HG02870 (cell line): ENCODE results near the gene GAPDHS.

ENCODE experiments used
- ATAC-seq: cut with Tn5 transposase; IDR thresholded peaks from one replicate; pipeline ENCODE4 v1.9.1; 2021; ENCODE audit warnings: mild to moderate bottlenecking, moderate library complexity; ENCODE audit not compliant: unreplicated experiment

The GAPDHS gene

DNA sequence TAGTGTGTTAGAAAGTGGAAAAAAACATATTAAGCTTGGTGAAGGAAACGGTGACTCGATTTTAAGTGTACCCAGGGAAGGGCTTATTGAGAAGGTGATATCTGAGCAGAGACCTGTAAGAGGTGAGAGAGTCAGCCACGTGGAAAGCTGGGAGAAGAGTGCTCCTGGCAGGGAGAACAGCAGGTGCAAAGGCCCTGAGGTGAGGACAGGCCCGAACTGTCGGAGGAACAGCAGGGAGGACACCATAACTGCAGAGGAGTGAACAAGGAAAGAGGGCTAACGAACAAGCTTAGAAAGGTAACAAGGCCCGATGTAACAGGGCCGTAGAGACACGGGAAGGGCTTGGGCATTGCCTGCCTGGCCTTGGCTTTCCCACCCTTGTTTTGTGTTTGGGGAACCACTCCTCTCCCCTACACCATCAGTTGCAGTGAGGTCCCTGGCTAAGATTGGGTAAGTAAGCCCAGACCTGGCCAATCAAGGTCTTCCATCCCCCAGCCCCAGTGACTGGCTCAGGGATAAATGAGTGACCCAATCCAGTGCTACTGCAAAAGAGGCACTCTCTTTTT lies 22.9 kb downstream of the GAPDHS start:
- no peak for ATAC-seq

DNA sequence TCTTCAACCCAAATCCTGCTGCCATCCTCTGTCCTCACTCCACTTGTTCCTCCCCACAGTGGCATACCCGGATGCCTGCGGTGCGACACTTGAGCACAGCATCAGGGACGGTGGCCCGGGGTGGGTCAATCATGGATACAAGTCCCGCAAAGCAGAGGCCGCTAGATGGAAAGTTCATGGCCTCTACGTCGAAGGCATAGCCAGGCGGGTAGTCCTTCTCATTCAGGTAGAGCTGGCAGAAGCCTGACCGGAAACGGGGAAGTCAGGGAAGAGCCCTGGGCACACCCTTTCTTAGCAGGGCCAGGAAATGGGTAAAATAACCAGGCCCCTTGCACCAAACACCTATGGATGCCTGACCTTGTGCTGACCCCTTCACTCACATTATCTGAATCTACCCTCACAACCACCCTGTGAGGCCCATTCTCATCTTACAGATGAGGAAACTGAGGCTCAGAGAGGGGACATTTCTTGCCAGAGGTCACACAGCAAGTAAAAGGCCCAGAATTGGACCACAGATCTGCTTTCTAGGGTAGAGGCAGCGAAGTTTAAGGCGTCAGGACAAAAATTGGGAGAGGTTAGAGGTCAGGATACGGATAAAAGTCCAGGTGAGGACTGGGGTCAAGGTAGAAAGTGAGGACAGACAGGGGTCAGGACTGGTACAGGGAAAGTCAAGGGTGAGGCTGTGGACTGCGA lies 23.7 kb downstream of the GAPDHS start:
- ATAC-seq = no peak

DNA sequence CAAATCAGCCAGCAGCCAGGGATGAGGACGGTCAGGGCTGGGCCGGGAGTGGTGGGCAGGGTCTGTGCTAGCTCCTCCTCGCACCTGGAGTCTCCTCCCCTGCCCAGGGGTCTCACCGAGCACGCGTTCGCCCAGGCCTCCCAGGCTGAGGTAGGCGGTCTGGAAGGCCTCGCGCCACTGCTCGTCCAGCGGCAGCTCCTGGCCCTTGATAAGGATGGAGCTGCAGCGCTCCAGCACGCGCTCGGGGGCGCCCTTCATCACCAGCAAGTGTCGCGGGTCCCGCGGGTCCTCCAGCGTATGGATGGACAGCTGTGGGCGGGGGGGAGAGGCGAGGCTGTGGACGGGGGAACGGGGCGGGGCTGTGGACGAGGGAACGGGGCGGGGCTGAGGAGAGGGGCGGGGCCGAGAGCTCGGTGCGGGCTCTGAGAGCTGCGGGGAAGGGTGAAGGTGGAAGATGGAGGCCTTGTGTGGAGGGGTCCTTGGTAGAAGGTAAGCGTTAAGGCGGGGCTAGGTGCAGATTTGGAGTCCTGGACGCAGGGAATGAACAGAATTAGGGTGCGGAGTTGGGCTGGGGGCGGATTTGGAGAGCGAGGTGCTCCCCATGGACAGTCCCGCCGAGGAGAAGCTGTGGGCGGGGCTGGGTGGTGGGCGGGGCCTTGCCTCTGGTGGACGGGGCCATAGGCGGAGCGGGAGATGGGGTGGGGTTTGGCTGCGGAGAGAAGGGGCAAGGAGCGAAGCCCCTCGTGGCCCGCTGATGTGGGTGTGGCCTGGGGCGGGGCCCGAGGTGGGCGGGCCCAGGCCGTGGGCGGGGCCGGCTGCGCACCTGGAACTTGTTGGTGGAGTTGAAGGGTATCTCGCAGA lies 24.5 kb downstream of the GAPDHS start:
- no peak for ATAC-seq

DNA sequence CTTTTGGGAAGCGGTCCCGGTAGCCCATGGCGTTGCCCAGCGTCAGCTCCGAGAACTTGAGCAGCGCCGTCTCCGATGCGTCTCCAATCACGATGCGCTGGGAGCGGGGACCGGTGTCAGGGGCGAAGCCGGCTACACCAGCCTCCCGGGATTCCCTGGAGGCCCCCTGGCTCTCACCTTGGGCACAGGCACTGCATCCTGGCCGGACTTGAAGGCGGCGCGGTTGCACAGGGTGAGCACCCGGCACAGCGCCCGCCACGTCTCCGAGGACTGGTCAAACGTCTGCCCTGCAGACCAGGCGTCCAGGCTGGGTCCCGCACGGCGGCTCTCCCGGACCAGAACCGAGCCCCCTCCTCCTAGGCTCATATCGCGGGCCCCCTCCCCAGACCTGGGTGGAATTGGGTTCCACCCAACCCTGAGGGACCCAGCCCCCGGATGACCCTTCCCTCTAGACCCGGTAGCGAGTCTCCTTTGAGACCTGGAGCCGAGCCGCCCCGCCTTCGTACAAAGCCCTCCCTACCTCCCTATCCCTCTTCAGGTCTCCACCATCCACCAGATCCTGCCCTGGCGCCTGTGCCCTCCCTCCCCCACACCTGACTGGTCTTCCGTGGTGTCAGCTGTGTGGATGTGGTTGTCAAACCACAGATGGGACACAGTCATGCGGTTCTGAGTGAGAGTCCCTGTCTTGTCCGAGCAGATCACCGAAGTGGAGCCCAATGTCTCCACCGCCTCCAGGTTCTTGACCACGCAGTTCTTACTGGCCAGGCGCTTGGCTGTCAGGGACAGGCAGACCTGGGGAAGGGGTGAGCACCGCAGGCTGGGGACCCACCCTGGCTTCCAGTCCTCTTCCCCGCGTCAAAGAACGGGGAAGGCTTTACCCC lies 25.4 kb downstream of the GAPDHS start:
- no peak for ATAC-seq

DNA sequence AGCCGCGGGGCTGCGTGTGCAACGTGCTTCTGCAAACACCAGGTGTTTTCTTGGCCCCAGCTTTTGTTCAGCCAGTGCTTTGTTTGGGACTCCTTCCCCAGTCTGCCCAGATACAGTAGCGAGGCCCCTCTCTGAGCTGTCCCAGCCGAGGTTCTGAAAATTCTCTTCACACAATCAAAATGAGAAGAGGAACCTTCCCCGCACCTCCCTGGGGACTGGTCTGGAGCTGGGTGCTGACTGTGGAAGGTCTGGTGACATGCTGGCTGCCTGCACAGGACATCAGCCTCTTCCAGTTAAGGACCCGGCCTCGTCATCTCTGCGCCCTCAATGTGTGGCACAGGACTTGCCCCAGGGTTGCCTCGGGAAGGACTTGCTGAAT lies 26.0 kb downstream of the GAPDHS start:
- no peak for ATAC-seq

DNA sequence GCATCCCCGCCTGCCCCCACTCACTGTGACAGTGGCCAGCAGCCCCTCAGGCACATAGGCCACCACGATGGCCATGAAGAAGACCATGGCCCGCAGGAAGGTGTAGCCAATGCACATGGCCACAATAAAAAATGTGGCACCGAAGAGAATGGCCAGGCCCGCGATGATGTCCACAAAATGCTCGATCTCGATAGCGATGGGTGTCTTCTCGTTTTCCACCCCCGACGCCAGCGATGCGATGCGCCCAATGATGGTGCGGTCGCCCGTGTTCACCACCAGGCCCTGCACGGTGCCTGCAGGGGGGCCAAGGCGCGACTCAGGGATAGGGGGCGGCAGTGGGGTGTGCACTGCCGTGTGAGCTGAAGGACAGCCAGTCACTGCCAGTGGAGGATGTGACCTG lies 26.5 kb downstream of the GAPDHS start:
- ATAC-seq = no peak

DNA sequence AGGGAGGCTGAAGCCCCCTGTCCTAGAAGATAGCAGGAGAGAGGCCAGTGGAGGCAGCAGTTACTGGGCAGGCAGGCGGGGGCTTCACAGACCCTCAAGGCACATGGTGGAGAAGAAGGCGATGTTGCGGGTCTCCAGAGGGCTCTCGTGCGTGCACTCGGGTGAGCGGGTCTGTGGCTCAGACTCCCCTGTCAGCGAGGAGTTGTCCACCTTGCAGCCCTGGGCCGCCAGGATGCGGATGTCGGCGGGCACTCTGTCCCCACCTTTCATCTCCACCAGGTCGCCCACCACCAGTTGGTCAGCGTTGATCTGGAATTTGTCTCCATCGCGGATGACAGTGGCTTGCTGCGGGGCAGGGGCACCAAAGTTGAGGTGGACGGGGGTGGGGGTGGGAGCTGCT lies 27.0 kb downstream of the GAPDHS start:
- no peak for ATAC-seq

DNA sequence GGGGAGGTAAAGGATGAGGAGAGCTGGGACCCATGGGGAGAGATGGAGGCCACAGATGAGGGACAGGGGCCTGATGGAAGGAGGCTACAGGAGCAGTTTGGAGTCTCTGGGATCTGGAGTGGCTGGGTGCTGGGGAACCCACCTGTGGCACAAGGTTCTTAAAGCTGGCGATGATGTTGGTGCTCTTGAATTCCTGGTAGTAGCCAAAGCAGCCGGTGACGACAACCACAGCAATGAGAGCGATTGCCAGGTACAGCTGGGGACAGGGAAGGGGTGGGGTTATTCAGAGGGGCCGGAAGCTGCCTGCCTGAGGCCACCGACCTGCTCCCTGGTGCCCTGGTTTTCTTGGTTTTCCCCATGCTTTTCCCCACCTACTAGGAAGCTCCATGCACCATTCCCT lies 27.4 kb downstream of the GAPDHS start:
- no peak for ATAC-seq

DNA sequence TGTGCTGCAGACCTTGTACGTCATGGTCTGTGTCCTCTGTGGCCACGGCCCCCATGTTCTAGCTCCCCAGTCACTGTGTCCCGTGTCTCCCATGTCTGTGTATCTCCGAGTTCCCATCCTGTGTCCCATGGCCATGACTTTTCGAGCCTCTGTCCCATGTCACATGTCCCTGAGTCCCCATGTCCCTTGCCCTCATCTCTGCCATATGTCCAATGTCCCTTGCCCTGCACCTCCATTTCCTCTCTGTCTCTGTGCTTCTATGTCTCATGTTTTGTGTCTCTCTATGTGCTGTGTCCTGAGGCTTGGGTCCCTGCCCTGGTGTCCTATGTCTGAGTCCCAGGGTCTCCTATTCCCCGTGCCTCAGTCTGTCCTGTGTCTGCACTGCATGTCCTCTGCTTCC lies 28.2 kb downstream of the GAPDHS start:
- no peak for ATAC-seq

DNA sequence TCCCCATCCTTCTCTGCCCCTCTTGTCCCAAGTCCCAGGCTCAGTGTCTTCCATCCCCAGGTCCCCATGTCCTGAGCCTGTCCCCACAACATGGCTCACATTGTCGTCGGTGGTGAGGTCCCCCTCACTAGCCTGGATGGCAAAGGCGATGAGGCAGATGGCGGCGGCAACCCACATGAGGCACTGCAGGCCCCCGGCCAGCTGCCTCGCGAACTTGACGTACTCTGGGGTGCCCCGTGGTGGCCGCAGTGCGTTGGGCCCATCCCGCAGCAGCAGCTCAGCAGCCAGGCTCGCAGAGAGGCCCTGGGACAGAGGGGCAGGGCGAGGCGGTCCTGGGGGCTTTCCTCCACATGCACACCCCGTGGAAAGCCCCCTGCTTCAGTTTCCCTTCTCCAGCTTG lies 29.1 kb downstream of the GAPDHS start:
- ATAC-seq = no peak

DNA sequence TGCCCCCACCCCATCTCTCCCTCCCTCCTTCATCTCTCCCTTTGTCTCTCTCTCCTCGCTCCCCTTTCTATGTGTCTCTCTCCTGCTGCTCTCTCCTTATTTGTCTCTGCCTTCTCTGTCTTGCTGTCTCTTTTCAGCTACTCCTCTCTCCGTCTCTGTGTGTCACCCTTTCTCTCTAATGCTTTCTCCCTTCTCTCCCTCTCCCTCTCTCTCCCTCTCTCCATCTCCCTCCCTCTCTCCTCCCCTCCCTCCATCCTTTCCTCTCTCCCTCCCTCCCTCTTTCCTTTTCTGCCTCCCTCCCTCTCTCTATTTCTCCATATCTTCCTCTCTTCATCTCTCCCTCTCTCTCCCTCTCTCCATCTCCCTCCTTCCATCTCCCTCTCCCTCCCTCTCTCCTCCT lies 29.5 kb downstream of the GAPDHS start:
- ATAC-seq = no peak

DNA sequence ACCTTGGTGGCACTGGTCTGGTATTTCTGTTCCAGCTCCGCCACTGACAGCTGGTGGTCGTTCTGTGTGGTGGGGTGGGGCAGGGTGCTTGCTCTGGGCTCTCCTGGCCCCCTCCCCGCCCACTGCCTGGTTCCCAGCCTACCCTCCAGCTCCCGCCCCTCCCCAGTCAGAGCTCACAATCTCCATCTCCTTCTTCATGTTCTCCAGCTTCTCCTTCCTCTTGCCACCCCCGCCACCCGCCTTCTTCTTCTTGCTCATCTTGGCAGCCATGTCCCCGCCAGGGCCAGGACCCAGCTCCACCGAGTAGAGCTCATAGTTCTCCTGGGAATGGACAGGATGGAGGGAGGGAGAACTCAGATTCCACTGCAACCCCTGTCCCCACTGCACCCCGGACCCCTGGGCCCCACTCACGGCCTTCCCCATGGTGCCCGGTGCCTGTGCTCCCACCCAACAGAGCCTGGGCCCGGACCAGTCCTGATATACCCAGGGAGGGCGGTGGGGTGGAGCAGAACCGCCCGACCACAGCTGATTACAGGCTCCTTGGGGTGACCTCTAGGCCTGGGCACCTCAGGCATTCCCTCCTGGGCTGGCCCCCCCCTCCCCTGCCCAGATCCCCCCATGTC lies 30.1 kb downstream of the GAPDHS start, which contains the start of gene ATP4A:
TSS of gene ATP4A (minus strand) at position 452 of the 623 bp plus-strand sequence. CDS start at position 423, 29 bp downstream.
- ATAC-seq = no peak

DNA sequence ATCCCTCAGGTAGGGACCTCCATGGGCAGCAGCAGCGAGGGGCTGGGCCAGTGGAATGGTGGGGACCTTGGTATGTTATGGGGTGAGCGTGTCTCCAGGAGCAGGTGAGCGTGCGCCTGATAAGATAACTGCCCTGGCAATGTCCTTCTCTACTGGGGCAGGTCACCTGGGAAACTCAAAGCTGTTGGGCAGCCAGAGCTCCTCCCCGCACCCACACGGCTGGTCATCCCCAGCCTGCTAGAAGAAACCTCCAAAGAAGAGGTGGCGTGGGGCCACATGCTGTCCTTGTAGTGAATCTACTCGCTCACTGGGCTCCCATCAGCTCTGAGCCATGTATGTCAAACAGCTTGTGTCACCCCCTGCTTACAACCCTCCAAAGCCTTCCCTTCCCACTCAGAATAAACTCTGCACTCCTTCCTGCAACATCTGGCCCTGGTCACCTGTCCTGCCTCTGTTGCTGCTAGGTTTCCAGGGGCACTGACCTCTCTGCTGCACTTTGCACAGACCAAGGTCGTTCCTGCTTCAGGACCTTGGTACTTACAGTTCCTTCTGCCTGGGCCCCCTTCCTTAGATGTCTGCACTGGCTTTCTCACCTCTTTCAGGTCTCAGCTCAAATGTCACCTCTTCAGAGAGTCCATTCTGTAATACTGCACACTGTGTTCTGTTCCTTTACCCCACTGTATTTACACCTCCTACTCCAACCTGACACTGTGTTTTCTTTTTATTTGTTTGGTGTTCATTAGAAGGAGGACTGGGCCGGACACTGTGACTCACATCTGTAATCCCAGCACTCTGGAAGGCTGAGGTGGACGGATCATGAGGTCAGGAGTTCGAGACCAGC lies 32.0 kb downstream of the GAPDHS start:
- ATAC-seq = no peak

DNA sequence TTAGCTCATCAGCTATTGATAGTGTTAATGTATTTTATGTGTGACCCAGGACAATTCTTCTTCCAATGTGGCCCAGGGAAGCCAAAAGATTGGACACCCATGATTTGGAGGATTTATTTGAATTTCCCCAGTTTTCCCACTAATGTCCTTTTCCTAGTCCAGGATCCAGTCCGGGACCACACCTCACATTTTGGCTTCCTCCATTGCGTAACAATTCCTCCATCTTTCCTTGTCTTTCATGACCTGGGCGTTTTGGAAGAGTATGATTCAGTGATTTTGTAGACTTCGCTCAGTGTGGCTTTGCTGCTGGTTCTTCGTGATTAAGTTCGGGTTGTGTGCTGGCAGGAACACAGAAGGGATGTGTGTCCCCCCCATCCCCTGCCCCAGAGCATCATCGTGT lies 33.5 kb downstream of the GAPDHS start:
- no peak for ATAC-seq

DNA sequence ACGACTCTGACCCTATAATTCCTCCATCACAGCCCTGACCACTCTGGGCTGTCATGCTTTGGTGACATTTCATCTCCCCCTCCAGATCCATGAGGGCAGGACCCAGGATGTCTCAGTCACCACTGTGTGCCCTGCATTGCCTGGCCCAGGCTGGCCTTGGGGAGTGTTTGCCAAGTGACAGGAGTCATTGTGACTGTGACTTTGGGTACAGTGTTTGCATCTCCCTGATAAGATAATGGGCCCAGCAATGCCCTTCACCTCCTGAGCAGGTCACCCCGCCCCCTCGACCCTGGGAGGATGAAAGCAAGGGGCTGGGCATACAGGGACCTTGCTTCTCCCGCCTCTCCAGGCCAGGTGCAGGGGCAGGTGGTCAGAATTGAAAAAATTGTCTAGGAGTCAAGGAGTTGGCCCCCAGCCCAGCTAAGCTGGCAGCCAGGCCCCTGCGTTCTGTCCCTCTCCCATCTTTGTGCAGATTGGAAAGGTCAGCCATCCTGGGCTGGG lies 36.1 kb downstream of the GAPDHS start:
- no peak for ATAC-seq

DNA sequence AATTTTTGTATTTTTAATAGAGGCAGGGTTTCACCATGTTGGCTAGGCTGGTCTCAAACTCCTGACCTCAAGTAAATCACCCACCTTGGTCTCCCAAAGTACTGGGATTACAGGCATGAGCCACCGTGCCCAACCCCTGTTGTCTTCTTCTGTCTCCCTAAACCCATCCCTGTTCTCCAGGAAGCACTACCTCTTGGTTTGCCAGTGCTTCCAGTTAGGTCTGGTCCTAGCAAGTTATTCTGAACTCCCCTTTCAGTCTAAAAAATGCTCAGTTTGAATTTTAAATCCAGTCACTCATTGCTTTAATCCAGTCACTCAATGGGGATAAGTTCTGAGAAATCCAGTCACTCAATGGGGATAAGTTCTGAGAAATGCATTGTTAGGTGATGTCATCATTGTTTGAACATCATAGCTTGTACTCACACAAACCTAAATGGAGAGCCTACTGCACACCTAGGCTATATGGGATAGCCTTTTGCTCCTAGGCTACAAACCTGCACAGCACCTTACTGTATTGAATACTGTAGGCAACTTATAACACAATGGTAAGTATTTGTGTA lies 38.2 kb downstream of the GAPDHS start:
- ATAC-seq = no peak

DNA sequence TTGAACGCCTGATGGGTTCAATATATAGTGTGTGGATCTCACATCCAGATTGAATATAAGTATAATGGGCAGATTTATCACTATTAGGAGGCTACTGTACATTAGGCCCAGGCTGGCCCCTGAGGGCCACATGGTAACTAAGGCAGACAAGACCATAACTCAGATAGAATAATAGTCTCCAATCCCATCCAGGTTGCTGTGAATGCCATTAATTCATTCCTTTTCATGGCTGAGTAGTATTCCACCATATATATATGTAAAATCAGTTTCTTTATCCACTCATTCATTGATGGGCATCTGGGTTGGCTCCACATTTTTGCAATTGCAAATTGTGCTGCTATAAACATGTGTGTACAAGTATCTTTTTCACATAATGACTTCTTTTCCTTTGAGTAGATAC lies 44.7 kb downstream of the GAPDHS start:
- no peak for ATAC-seq

DNA sequence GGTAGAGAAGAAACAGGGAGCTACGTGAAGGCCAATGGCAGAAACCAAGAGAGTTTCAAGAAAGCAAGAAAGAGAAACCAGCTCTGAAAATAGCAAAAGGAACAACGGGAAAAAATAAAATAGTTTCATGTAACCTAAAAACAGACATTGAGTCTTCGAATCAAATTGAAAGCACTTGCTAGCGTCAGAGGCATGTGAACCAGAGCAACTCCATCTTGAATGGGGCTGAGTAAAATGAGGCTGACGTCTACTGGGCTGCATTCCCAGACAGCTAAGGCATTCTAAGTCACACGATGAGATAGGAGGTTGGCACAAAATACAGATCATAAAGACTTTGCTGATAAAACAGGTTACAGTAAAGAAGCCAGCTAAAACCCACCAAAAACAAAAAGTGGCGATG lies 45.5 kb downstream of the GAPDHS start:
- ATAC-seq = no peak

DNA sequence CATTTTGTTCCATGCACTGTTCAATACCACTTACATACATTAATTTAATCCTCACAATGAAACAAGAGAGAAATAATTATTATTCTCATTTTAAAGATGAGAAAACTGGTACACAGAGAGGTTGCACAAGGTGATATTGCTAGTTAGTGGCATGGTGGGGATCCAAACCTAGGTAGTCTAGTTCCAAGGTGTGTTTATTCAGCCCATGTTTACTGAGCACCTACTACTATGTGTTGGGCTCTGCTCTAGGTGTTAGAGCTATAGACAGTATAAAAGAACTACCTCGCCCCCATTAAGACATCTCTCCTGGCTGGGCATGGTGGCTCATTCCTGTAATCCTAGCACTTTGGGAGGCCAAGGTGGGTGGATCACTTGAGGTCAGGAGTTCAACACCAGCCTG lies 49.5 kb downstream of the GAPDHS start:
- ATAC-seq = no peak
